ENCODE data around the gene CKLF.
A peak's percentile ranks its signal among the peaks of the same experiment; 100 is the strongest.
"Not testable (repeated sequence)": the region's sequence is repeated elsewhere in the genome, so short reads cannot be mapped to it uniquely, and the experiment has no call there.

CKLF gene, protein sequence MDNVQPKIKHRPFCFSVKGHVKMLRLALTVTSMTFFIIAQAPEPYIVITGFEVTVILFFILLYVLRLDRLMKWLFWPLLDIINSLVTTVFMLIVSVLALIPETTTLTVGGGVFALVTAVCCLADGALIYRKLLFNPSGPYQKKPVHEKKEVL

DNA sequence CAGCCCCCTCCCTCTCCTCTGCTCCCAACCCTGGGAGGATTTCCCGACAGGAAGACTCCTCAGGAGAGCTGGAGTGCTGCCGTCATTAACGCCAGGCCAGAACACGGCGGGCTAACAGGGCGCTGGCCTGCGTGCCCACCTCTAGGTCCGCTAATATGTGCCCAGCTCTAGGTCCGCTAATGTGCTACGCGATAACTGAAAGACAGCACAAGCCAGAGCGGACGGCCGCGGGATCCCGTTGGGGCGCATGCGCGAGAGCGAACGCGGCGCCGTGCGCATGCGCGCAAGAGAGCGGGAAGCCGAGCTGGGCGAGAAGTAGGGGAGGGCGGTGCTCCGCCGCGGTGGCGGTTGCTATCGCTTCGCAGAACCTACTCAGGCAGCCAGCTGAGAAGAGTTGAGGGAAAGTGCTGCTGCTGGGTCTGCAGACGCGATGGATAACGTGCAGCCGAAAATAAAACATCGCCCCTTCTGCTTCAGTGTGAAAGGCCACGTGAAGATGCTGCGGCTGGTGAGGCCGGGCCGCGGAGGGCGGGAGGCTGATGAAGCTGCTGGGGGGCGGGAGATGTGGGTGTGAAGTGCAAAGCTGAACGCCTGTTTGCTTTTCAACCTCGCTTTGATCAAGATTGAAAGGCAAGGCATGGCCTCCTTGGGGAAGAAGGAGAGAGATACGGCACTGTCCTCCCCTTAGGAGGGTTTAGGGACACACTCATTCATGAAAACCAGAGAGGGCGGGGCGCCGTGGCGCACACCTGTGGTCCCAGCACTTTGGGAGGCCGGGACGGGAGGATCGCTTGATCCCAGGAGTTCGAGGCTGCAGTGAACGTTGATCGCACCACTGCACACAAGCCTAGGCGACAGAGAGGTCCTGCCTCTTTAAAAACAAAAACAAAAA is at the start of gene CKLF:
Gene CKLF (plus strand): TSS at position 291 of the 892 bp plus-strand sequence. CDS start 140 bp downstream, at position 431.
- peak; percentile 98 for DNase-seq (ENCODE audit: low spot score)

DNA sequence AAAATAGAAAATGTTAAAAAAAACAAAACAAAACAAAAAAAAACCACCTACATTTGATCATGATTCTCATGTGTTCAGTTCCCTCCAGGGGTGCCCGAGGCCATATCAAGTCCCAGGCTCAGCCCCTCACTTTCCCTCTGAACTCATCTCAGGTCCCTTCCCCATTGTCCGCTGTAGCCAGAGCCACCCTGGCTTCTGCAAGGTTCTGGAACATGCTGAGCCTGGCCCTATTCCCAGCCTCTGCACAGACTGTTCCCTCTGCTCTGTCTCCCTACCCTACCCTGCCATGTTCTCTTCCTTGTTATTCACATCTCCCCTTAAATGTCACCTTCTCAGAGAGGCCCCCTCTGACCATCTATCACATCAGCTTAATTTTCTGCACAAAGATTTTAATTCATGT is 49.3 kb upstream of the CKLF start:
- DNase-seq (ENCODE audit: low spot score) = no peak

DNA sequence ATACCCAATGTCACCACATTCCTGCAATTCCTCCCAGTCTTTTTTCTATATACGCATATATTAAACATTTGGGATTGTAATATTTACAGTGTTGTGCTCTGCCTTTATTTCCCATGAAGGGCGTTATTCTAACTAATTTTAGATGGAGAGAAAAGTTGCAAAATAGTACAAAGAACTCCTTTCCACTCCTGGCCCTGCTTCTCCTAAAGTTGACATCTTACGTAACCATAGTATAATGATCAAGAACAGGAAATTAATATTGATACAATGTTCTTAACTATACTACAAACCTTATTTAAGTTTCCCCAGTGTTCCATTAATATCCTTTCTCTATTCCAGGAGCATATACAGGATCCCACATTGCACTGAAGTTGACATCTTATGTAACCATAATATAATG is 48.8 kb upstream of the CKLF start:
- no peak for DNase-seq (ENCODE audit: low spot score)

DNA sequence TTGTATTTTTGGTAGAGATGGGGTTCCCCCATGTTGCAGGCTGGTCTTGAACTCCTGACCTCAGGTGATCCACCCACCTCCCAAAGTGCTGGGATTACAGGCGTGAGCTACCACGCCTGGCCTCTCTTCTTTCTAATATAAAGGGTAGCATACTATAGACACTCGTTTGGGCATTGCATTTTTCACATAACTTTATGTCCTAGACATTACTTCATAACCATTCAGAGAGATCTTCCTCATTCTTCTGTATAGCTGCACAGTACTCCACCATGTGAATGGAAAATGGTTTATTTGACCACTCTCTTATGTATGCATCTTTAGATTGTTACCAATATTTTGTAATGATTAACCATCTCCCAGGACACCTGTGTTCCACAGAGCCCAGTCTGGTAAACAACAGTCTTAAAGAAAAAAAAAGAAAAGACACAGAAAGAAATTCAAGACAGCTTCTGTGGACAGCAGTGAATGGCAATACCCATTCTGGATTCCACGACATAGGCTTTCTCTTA is 44.6 kb upstream of the CKLF start:
- DNase-seq (ENCODE audit: low spot score) = no peak

DNA sequence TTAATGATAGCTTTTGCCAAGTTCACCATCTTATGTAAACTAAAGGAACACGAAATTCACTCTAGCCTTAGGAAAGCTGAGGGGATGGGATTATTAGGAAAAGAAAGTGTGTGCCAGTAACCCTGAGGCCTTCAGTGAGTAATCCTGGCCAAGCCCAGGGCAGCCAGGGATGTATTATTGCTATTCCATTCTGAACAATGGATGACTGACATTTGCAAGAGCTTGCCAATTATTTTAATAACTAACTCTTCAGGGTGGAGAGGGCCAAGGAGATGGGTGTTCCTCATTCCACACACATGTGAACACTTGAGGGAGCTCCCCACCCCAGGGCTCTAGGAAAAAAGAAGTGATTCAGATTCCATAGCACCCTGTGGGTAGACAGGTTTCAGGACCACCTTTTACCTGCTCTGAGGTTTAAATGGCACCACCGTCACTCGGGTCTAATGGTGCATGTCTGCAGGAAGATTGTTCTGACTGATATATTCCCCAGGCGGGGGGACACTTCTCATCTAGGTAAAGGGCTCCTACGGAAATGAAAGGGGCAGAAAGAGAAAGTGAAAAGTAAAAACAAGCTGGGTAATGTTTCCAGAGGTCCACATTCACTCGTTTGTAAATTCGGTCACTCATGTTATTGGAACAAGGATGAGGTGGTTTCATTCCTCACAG is 44.0 kb upstream of the CKLF start:
- DNase-seq (ENCODE audit: low spot score) = no peak

DNA sequence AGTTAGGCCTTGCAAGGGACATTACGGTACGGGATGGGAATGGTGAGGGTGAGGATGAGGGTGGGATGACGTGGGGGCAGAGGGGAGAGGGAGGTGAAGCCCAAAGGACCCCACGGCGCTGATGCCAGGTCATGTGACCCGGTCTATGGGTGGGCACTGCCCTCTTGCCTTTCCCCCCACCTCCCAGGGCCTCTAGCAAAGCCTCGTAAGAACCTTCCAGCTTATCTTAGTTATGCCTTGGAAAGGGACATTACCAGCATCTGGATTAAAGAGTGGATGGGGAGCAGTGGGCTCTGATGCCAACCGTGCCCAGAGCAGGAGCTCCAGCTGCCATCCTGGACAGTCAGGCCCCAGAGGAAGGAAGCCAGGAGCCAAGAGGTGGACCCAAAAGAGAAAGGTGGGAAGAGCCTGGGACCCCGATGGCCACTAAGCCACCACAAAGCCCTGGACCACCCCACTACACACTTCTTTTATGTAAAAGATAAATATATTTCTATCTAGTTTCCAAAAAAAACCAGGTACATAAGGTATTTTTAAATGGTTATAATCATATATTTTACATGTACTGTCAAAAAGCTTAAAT is 43.4 kb upstream of the CKLF start:
- DNase-seq (ENCODE audit: low spot score) = no peak

DNA sequence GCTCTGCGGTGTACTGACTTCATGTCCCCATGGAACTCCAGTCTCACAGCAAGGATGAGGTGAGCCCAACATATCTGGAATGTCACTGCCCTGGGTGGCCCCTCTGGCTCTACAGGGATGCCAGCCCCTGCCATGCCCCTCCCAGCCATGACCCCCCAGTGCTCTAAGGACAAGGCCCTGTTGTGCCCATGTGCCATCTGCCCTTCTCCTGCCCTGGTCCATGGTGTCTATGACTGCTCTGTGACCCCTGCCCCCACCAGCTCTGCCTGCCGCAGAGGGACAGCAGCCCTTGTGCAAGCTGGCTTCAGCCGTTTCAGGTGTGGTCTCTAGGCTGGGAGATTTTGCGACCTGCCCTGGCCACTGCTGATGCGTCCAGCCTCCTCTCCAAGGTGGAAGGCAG is 42.8 kb upstream of the CKLF start:
- DNase-seq (ENCODE audit: low spot score) = no peak

DNA sequence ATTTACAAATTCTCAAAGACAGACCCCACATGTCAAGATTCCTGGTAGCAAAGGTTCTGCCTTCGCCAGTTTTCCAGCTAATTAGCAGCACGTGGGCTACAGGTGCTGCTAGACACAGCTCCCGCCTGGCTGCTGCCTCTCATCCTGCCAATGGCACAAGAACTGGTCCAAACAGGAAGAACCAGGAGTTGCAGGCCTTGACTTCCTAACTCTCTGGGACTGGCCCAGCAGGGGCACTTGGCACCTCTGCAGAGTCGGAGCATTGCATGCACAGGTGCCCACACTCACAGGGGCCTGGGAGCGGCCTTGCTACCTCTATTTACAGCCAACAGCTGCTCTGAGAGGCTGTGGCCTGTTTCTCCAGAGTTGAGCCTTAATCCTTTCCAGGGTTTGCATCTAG is 42.1 kb upstream of the CKLF start:
- DNase-seq (ENCODE audit: low spot score) = no peak

DNA sequence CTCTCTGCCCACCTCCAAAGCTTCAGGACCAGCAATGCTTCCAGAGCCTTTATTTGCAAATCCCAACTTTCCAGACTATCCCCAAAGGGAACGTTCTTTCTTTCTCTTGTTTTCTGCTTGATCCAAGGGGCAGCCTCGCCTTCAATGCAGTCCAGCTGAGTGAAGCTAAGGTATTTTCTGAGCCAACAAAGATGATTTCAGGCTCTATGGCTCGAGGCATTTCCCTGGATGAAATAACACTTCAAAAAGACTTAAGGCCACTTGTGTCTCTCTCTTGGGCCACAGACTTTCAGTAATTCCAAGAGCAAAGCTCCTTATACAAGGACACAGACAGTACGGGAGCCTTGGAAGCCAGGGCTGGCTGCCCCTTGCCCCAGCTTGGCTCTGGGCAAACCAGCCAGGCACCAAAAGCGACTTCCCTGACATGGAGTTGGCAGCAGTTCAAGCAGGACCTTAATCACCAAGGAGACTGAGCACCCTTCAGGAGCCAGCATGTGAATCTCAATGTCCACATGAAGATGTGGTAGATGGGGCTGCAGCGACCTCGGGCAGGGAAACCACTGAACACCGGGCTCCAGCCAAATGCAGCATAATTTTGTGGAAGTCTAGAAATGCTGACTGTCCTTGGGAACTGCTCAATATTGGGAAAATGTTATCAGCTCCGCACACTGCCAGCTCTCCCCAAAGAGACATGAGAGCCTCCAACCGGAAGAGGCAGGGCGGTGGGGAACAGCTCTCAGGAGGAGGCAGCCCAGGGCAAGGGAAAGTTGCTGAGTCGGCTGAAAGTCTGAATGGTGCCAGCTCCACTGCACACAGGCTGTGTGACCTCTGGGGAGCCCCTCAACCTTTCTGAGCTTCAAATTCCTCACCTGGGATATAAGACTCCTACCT is 41.4 kb upstream of the CKLF start:
- DNase-seq (ENCODE audit: low spot score) = no peak

DNA sequence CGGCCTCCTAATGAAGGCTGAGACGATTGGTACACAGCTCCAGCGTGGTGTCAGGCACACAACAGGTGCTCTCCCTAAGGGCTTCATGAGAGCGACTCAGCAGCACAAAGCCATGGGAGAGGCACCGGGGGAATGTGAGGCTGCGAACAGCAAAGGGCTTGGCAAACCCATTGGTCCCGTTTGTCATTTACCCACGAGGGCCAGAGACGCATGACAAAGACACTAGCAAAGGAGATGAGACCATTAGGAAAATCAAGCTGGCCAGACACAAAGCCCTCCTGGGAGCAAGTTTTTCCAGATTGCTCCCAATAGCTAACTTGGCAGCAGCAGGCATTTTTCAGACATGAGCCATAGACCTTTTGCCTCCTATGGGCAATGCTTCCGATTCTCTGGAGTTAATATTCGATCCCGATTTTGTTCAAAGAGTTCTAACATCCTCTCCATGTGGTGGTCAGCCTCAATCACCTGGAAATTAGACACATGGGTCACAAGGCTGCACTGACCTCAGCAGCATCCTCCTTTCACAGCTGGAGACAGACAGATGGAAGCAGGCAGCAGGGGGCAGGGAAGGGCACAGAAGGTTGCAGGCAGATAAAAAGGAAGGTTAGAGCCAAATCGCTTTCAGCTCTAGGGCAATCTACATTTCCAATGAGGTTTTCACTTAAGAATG is 40.6 kb upstream of the CKLF start:
- DNase-seq (ENCODE audit: low spot score) = peak; percentile 85

DNA sequence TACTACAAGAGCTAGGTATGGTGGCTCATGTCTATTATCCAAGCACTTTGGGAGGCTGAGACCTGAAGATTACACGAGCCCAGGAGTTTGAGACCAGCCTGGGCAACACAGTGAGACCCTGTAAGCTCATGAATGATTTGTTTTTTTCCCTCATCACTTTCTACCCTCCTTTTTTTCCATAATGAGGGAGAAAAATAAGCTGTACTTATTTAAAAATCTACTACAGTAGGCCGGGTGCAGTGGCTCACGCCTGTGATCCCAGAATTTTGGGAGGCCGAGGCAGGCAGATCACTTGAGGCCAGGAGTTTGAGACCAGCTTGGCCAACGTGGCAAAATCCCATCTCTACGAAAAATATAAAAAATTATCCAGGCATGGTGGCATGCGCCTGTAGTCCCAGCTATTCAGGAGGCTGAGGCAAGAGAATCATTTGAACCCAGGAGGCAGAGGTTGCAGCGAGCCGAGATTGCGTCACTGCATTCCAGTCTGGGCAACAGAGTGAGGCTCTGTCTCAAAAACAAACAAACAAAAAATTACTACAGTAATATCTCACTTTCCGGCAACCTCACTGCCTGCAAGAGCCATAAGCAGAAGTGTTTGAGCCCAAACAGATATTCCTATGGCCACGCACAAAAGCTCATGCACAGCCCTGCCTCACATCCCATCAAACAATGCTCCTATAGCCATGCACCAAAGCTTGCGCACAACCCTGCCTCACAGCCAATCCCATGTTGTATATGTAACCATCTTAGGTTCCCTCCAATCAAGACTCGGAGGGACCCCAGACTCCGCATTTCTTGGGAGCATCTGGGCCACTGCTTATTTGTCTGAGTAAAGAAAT is 39.9 kb upstream of the CKLF start:
- no peak for DNase-seq (ENCODE audit: low spot score)

DNA sequence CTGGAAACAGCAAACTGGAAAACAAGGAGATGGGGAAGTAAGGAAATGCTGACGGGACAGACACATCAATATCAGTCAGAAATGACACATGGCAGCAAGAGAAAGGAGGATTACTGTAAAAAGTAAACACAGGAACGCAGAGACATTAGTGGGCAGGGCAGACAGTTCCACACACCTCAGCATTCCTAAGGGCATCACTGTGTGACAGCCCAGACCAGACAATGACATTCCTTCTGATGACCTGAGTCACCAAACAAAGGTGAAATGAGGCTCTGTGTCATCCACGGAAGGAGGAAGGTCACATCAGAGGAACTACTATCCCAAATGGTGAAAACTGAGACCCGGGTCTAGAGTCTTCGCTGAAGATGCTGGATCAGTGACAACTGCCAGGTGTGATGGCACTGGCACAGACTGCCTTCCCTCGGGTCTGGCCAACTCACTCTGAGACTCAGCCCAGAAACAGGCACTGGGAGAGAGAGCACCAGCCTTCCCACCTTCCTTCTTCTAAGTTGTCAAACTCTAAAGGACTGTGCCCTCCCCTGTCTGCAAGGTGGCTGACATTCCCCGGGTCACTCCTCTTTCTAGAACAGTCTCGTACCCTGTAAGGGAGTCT is 39.2 kb upstream of the CKLF start:
- DNase-seq (ENCODE audit: low spot score) = no peak

DNA sequence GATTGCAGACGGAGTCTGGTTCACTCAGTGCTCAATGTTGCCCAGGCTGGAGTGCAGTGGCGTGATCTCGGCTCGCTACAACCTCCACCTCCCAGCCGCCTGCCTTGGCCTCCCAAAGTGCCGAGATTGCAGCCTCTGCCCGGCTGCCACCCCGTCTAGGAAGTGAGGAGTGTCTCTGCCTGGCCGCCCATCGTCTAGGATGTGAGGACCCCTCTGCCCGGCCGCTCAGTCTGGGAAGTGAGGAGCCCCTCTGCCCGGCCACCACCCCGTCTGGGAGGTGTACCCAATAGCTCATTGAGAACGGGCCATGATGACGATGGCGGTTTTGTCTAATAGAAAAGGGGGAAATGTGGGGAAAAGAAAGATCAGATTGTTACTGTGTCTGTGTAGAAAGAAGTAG is 38.0 kb upstream of the CKLF start:
- DNase-seq (ENCODE audit: low spot score) = not testable (repeated sequence)

DNA sequence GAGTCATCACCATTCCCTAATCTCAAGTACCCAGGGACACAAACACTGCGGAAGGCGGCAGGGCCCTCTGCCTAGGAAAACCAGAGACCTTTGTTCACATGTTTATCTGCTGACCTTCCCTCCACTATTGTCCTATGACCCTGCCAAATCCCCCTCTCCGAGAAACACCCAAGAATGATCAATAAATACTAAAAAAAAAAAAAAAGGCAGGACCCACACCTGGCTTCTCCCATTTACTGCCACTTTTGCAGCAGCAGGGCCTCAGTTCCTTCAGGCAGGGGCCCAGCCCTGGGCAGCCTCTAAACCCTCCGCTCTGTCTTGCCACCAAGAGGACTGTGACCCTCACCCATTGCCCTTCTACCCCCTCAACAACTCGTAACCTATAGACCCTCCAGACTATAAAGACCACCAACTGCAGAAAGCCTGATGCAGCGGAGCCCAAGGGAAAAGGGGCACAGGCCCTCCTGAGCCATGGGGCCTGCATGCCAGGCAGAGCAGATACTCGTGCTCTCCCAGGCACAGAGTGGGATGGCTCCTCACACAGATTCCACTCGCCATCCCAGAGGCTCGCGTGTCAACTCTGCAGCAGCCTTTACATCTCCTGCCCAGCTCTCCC is 37.3 kb upstream of the CKLF start:
- DNase-seq (ENCODE audit: low spot score) = not testable (repeated sequence)

DNA sequence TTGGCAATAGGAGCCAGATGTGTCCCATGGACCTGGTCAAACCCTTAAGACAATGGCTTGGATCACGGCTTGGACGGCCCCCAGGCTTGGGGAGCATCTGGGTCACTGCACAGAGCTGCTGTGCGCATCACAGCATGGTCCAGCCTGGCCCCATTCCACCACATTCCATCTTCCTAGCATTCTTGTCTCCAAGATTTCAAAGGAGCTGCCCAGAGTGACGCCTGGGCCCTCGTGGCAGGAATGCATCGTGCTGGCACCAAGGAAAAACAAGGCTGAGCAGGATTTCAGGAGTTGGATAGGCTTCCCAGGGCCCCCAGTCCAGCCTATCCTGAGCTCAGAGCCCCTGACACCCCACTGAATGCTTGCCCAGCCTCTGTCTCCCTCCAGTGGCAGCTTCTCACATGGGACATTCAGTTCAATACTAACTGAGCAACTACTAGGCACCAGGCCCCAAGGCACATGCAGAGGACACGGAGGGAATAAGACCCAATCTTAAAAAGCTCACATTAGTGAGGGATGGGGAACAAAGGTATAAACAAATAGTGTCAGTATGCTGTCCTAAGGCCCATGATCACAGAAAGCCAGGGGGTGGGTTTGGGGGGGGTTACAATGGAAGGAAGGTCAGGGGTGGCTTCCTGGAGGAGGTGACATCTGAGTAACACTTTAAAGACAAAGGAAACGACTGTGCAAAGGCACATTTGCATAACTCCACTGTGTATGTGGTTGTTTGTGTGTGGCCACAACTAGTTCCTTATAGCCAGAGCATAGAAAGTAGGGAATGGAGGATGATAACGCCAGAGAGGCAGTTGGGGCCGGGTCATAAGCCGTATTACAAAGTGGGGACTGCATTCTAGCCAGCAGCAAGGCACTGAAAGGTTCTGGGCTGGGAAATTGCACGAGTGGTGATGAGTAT is 36.5 kb upstream of the CKLF start:
- peak; percentile 50 for DNase-seq (ENCODE audit: low spot score)

DNA sequence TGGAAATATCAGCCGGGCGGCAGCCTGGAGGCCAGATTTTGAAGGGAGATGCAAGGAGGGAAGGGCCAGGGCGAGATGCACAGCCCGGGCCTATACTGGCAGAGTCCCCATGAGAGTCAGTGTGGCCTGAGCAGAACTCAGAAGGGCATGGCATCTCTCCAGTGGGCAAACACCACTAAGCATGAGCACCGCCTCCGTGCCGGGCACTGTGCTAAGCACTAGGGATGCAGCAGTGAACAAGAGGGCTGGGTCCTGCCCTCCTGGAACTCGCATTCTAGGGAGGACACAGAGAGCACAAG is 35.9 kb upstream of the CKLF start:
- no peak for DNase-seq (ENCODE audit: low spot score)

DNA sequence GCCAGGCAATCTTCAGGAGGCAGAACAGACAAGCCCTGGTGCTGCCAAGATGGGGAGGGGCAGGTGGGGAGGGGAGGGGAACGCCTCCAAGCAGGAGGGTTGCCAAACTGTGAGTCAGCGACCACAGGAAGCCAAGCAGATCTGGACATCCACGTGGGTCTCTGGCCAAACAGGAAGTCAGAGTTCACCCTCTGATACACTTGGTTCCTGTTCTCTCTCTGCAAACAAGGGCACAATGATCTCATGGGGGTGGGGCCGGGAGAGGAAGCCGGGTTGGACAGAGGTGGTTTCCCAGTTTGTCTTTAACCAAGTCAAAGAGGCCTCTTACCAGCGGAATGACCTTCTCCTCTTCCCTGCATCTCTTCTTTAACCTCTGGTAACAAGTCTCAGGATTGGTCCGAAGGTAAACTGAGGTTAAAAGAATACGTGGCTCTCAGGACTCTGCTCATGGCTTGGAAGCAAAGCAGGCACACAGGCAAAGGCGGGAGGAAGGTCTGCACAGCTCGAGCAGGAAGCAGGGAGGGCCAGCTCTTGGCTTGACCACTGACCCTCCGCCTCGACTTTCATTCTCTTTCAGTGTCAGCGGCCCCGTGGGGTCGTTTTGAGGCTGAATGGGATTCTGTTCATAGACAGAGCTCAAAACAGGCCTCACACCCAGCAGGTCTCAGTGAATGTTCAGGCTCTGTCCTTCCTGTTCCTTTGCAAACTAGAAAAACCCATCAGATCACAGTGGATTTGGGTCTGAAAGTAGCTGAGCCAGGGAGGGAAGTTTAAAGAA is 35.4 kb upstream of the CKLF start:
- DNase-seq (ENCODE audit: low spot score) = peak; percentile 96

All from hepatic stellate cell (primary cell).